HG02884 (cell line): ENCODE results near the gene DENND2C.

Experiments used
- ATAC-seq: cut with Tn5 transposase; IDR thresholded peaks from one replicate; pipeline ENCODE4 v1.9.1; 2021; ENCODE audit warnings: mild to moderate bottlenecking, moderate library complexity; ENCODE audit not compliant: unreplicated experiment

The DENND2C gene

GRCh38 chr1:114688526-114688925 is 18.7 kb upstream of the DENND2C start:
- no peak for ATAC-seq

- no peak for ATAC-seq
Observed at GRCh38 chr1:114685851-114686250, 16.0 kb upstream of the DENND2C start.

GRCh38 chr1:114677691-114678090 is 7.8 kb upstream of the DENND2C start:
- ATAC-seq, result no peak

GRCh38 chr1:114676115-114676514 is 6.3 kb upstream of the DENND2C start:
- ATAC-seq, result no peak

GRCh38 chr1:114671939-114672275 is 2.1 kb upstream of the DENND2C start:
- no peak for ATAC-seq

- no peak for ATAC-seq
Observed at GRCh38 chr1:114671011-114671938, 1.4 kb upstream of the DENND2C start.

- peak; percentile 96 for ATAC-seq
Observed at GRCh38 chr1:114670083-114671010, 498 bp upstream of the DENND2C start.

- no peak for ATAC-seq
Observed at GRCh38 chr1:114668784-114669561, 876 bp downstream of the DENND2C start.

- ATAC-seq, result no peak
Observed at GRCh38 chr1:114668373-114668772, 1.5 kb downstream of the DENND2C start.

GRCh38 chr1:114666954-114667353 is 2.9 kb downstream of the DENND2C start:
- no peak for ATAC-seq

GRCh38 chr1:114660238-114660637 is 9.6 kb downstream of the DENND2C start:
- ATAC-seq, result no peak

- ATAC-seq, result no peak
Observed at GRCh38 chr1:114651893-114652292, 18.0 kb downstream of the DENND2C start.

- ATAC-seq, result no peak
Observed at GRCh38 chr1:114648503-114648902, 21.3 kb downstream of the DENND2C start.

- ATAC-seq, result no peak
Observed at GRCh38 chr1:114641377-114641776, 28.5 kb downstream of the DENND2C start.

- no peak for ATAC-seq
Observed at GRCh38 chr1:114638910-114639309, 30.9 kb downstream of the DENND2C start.

GRCh38 chr1:114632427-114632826 is 37.4 kb downstream of the DENND2C start:
- ATAC-seq, result no peak

GRCh38 chr1:114627107-114627506 is 42.7 kb downstream of the DENND2C start:
- ATAC-seq, result no peak

GRCh38 chr1:114623364-114623763 is 46.5 kb downstream of the DENND2C start:
- no peak for ATAC-seq

GRCh38 chr1:114620419-114620818 is 49.4 kb downstream of the DENND2C start:
- no peak for ATAC-seq

GRCh38 chr1:114618606-114619005 is 51.2 kb downstream of the DENND2C start:
- ATAC-seq, result no peak
